ENCODE results near the gene RHOJ. TPM values are rescaled to one million over a fixed set of nuclear protein-coding genes. Genes with fewer than 3 reads are reported as not detected.
A peak's percentile ranks its signal among the peaks of the same experiment; 100 is the strongest.
"Not testable (repeated sequence)": the region's sequence is repeated elsewhere in the genome, so short reads cannot be mapped to it uniquely, and the experiment has no call there.

The RHOJ gene
- total RNA-seq, 1 donor from 2014 or later, result 12.9 TPM

- Histone ChIP-seq H3K27ac (no peak overlapping the region), H3K27me3 (no peaks in the 10 kb centered on the region), H3K4me3 (no peak overlapping the region), H3K36me3 (peaks cover 0 to 2% of the 10 kb centered on the region in 2 donors), H3K4me1 (no peaks in the 10 kb centered on the region), H3K9me3 (no peaks in the 10 kb centered on the region)
- intact Hi-C loops (cut with DNase I), result loop anchor here (1.0 to 10.0 kb wide), 3 partner anchors 34 to 1111 kb away; no protein-coding TSS in a partner anchor
- DNase-seq (ENCODE audit: low spot score in 2 of 2), result no peak
- TF ChIP-seq, protein P1, sequence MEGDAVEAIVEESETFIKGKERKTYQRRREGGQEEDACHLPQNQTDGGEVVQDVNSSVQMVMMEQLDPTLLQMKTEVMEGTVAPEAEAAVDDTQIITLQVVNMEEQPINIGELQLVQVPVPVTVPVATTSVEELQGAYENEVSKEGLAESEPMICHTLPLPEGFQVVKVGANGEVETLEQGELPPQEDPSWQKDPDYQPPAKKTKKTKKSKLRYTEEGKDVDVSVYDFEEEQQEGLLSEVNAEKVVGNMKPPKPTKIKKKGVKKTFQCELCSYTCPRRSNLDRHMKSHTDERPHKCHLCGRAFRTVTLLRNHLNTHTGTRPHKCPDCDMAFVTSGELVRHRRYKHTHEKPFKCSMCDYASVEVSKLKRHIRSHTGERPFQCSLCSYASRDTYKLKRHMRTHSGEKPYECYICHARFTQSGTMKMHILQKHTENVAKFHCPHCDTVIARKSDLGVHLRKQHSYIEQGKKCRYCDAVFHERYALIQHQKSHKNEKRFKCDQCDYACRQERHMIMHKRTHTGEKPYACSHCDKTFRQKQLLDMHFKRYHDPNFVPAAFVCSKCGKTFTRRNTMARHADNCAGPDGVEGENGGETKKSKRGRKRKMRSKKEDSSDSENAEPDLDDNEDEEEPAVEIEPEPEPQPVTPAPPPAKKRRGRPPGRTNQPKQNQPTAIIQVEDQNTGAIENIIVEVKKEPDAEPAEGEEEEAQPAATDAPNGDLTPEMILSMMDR (IDR thresholded peaks at IDR 0.05), result no peak
Measured at GRCh38 chr14:63276016-63276415, 71.8 kb downstream of the RHOJ start.

- no peak overlapping the region for H3K4me3 ChIP-seq
- no peak for DNase-seq (ENCODE audit: low spot score in 2 of 2)
- TF ChIP-seq, protein P1 (IDR thresholded peaks at IDR 0.05), result peak; percentile 70 to 80 (median 72)
- intact Hi-C loops (cut with DNase I), result loop anchor here (1.0 to 10.0 kb wide), 3 partner anchors 34 to 1112 kb away; no protein-coding TSS in a partner anchor
- H3K36me3 ChIP-seq, result peaks cover 0 to 3% of the 10 kb centered on the region in 2 donors
- no peaks in the 10 kb centered on the region for H3K4me1 ChIP-seq
- H3K27ac ChIP-seq, result no peak overlapping the region
- H3K9me3 ChIP-seq, result no peaks in the 10 kb centered on the region
- H3K27me3 ChIP-seq, result no peaks in the 10 kb centered on the region
Measured at GRCh38 chr14:63276492-63277342, 72.5 kb downstream of the RHOJ start.

- no peaks in the 10 kb centered on the region for H3K4me1 ChIP-seq
- H3K9me3 ChIP-seq, result no peaks in the 10 kb centered on the region
- H3K36me3 ChIP-seq, result peaks cover 0 to 3% of the 10 kb centered on the region in 2 donors
- H3K27me3 ChIP-seq, result no peaks in the 10 kb centered on the region
- DNase-seq (ENCODE audit: low spot score in 2 of 2), result no peak
- no peak overlapping the region for H3K27ac ChIP-seq
- TF ChIP-seq, protein P1 (IDR thresholded peaks at IDR 0.05), result no peak
- intact Hi-C loops (cut with DNase I), result loop anchor here (5.0 to 10.0 kb wide), 2 partner anchors 35 to 1113 kb away; no protein-coding TSS in a partner anchor
- no peak overlapping the region for H3K4me3 ChIP-seq
Measured at GRCh38 chr14:63277591-63278183, 73.4 kb downstream of the RHOJ start.

DNA sequence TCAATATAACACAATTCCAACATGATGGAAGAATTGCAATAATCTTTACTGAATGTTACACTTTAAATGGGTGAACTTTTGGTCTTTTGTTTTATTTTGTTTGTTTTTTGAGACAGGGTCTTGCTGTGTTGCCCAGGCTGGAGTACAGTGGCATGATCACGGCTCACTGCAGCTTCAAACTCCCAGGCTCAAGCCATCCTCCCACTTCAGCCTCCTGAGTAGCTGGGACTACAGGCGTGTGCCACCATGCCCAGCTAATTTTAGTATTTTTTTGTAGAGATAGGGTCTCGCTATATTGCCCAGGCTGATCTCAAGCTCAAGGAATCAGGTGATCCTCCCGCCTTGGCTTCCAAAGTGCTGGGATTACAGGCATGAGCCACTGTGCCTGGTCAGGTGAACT lies 75.7 kb downstream of the RHOJ start:
- not testable (repeated sequence) for H3K36me3 ChIP-seq; H3K9me3 ChIP-seq; H3K27ac ChIP-seq; DNase-seq (ENCODE audit: low spot score in 2 of 2); H3K4me3 ChIP-seq; H3K27me3 ChIP-seq; H3K4me1 ChIP-seq
- intact Hi-C loops (cut with DNase I), result loop anchor here (5.0 to 10.0 kb wide), 2 partner anchors 38 to 1115 kb away; no protein-coding TSS in a partner anchor

DNA sequence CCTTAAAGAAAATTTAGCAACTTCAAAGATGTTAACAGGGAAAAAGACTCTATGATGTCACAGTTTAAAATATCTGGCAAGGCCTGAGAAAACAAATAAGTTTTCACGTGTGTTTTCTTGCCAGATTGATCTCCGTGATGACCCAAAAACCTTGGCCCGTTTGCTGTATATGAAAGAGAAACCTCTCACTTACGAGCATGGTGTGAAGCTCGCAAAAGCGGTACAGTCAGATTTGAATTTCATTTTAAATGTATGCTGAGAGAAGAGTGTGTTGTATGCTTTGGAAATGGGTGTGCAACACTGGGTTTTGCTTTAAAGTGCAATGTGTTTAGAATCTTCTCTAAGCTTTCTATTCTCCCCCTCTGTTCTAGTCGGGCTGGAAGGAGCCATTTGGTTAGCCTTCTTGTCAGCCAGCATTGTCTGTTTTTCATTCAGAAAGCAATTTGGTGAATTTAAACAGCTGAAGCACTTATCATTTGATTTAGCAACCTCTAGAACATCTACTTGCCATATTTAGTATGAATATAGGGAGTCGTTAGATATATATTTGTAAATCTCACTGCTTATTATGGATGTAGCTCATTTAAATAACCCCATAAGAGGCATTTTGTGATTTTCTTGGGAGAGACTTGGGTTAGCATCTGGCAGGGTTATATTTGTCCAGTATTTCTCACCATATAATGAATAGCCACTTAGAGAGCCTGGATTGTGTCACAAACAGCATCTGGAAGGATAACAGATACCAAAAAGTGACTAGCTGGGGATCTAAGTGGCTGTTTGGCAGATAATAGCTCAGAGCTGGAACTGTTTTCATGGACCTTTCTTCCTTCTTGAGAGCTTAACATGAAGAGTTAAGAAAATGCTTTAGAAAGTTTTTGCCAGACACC lies 79.0 kb downstream of the RHOJ start:
- TF ChIP-seq, protein P1 (IDR thresholded peaks at IDR 0.05), result no peak
- H3K9me3 ChIP-seq, result no peaks in the 10 kb centered on the region
- H3K4me3 ChIP-seq, result no peak overlapping the region
- no peak for DNase-seq (ENCODE audit: low spot score in 2 of 2)
- intact Hi-C loops (cut with DNase I), result no loop called here
- no peaks in the 10 kb centered on the region for H3K4me1 ChIP-seq
- H3K36me3 ChIP-seq, result peaks cover 6 to 18% of the 10 kb centered on the region in 2 donors
- H3K27me3 ChIP-seq, result no peaks in the 10 kb centered on the region
- no peak overlapping the region for H3K27ac ChIP-seq

All from ascending aorta (tissue), 2 donors.